Mesenchymal stem cell (in vitro differentiated cells and primary cell): Measurements from ENCODE around the gene SYTL3.

ENCODE experiments used
- DNase-seq: peaks from one replicate; pipeline ENCODE4 v3.0.0-alpha.2; 2013
- H2AFZ ChIP-seq: one replicate; pipeline ENCODE4 v1.6.1; 2013; ENCODE audit warnings: low read depth, mild to moderate bottlenecking, control low read depth, inconsistent platforms, low read length, moderate library complexity
- H2AK5ac ChIP-seq: 2 replicates; pipeline ENCODE4 v1.6.1; 2013; ENCODE audit warnings: low read length, moderate library complexity, mild to moderate bottlenecking, inconsistent platforms; ENCODE audit not compliant: severe bottlenecking
- H2BK120ac ChIP-seq: one replicate; pipeline ENCODE4 v1.6.1; 2013; ENCODE audit warnings: low read depth, mild to moderate bottlenecking, inconsistent platforms, low read length, moderate library complexity
- H2BK12ac ChIP-seq, 2 experiments: one replicate each; pipeline ENCODE4 v1.6.1; 2013; ENCODE audit warnings: inconsistent platforms in 2 of 2, low read length in 2 of 2, mild to moderate bottlenecking in 2 of 2, moderate library complexity in 2 of 2, control low read depth in 1 of 2
- H2BK15ac ChIP-seq: one replicate; pipeline ENCODE4 v1.6.1; 2013; ENCODE audit warnings: mild to moderate bottlenecking, low read depth, inconsistent platforms; ENCODE audit not compliant: poor library complexity, severe bottlenecking
- H2BK5ac ChIP-seq: 2 replicates; pipeline ENCODE4 v1.6.1; 2013; ENCODE audit warnings: low read depth, mild to moderate bottlenecking, low read length, control low read depth, inconsistent platforms; ENCODE audit not compliant: poor library complexity, severe bottlenecking
- H3K14ac ChIP-seq, 2 experiments: one replicate each; pipeline ENCODE4 v1.6.1; 2013; ENCODE audit warnings: inconsistent platforms in 2 of 2, low read length in 2 of 2, control low read depth in 1 of 2, mild to moderate bottlenecking in 1 of 2, moderate library complexity in 1 of 2
- H3K18ac ChIP-seq, 2 experiments: one replicate each; pipeline ENCODE4 v1.6.1; 2013; ENCODE audit warnings: inconsistent platforms in 2 of 2, low read length in 2 of 2, control low read depth in 1 of 2, low read depth in 1 of 2, mild to moderate bottlenecking in 1 of 2
- H3K23ac ChIP-seq, 2 experiments: one replicate each; pipeline ENCODE4 v1.6.1; 2013; ENCODE audit warnings: inconsistent platforms in 2 of 2, low read length in 2 of 2, mild to moderate bottlenecking in 2 of 2, moderate library complexity in 2 of 2, control low read depth in 1 of 2
- H3K27ac ChIP-seq: 2 replicates; pipeline ENCODE4 v1.5.1; 2013; ENCODE audit warnings: mild to moderate bottlenecking, moderate library complexity, low read length, control low read depth, inconsistent platforms; ENCODE audit not compliant: poor library complexity, severe bottlenecking
- H3K27me3 ChIP-seq, 2 experiments: 2 replicates each; pipeline versions ENCODE4 v1.6.1 to v1.7.0; 2013; ENCODE audit warnings: low read length in 2 of 2, mild to moderate bottlenecking in 2 of 2, moderate library complexity in 2 of 2, control low read depth in 1 of 2, inconsistent platforms in 1 of 2; ENCODE audit not compliant: control insufficient read depth in 1 of 2, insufficient read depth in 1 of 2
- H3K36me3 ChIP-seq, 2 experiments: 2 replicates each; pipeline versions ENCODE4 v1.6.1 to v1.7.0; 2013; ENCODE audit warnings: low read length in 2 of 2, control low read depth in 1 of 2, inconsistent platforms in 1 of 2, low read depth in 1 of 2, mild to moderate bottlenecking in 1 of 2; ENCODE audit not compliant: insufficient read depth in 2 of 2, control insufficient read depth in 1 of 2
- H3K4ac ChIP-seq, 2 experiments: one replicate each; pipeline ENCODE4 v1.6.1; 2013; ENCODE audit warnings: inconsistent platforms in 2 of 2, low read length in 2 of 2, mild to moderate bottlenecking in 2 of 2, moderate library complexity in 2 of 2, control low read depth in 1 of 2, low read depth in 1 of 2
- H3K4me1 ChIP-seq: 2 replicates; pipeline ENCODE4 v1.6.1; 2013; ENCODE audit warnings: low read depth, low read length, control low read depth; ENCODE audit not compliant: control insufficient read depth, insufficient read depth
- H3K4me2 ChIP-seq: 2 replicates; pipeline ENCODE4 v1.6.1; 2013; ENCODE audit warnings: low read length, mild to moderate bottlenecking, inconsistent platforms; ENCODE audit not compliant: poor library complexity, severe bottlenecking
- H3K4me3 ChIP-seq, 2 experiments: 2 replicates each; pipeline versions ENCODE4 v1.5.1 to v1.7.0; 2013; ENCODE audit warnings: low read length in 2 of 2, mild to moderate bottlenecking in 2 of 2, control low read depth in 1 of 2, low read depth in 1 of 2; ENCODE audit not compliant: insufficient read depth in 1 of 2
- H3K79me1 ChIP-seq: replicated peaks from 2 replicates; pipeline ENCODE4 v1.6.1; 2013; ENCODE audit warnings: mild to moderate bottlenecking, control low read depth, low read length, inconsistent platforms; ENCODE audit not compliant: poor library complexity, severe bottlenecking
- H3K9ac ChIP-seq: 2 replicates; pipeline ENCODE4 v1.7.0; 2013; ENCODE audit warnings: mild to moderate bottlenecking, low read length, moderate library complexity
- H3K9me3 ChIP-seq: 2 replicates; pipeline ENCODE4 v1.7.0; 2013; ENCODE audit warnings: mild to moderate bottlenecking, low read length; ENCODE audit not compliant: control insufficient read depth
- H4K8ac ChIP-seq: one replicate; pipeline ENCODE4 v1.6.1; 2013; ENCODE audit warnings: inconsistent platforms, mild to moderate bottlenecking, low read length, moderate library complexity
- H4K91ac ChIP-seq: one replicate; pipeline ENCODE4 v1.6.1; 2013; ENCODE audit warnings: mild to moderate bottlenecking, low read length, inconsistent platforms
- WGBS: methylation state at CpG from one replicate; pipeline ENCODE4 v1.1.7; 2013; ENCODE audit warnings: mixed read lengths; 5-methylcytosine and 5-hydroxymethylcytosine counted together

The SYTL3 gene

GRCh38 chr6:158620963-158621693, 28.7 kb upstream of the SYTL3 start:
- H2BK15ac ChIP-seq, result no peak overlapping the region
- DNase-seq, result no peak
- peak overlapping the region; percentile 16 for H4K8ac ChIP-seq
- no peak overlapping the region for H2BK120ac ChIP-seq
- peaks cover 49 to 50% of the 10 kb centered on the region in 2 experiments for H3K36me3 ChIP-seq
- H3K9ac ChIP-seq, result no peak overlapping the region
- 94% methylated on average over 13 of the region's 13 CpGs for WGBS
- no peak overlapping the region for H3K23ac ChIP-seq
- H2BK12ac ChIP-seq, result no peak overlapping the region
- no peak overlapping the region for H3K4me3 ChIP-seq
- no peak overlapping the region for H3K4ac ChIP-seq
- no peak overlapping the region for H2BK5ac ChIP-seq
- H3K9me3 ChIP-seq, result no peaks in the 10 kb centered on the region
- H3K4me1 ChIP-seq, result no peaks in the 10 kb centered on the region
- no peak overlapping the region for H3K18ac ChIP-seq
- H3K4me2 ChIP-seq, result no peak overlapping the region
- H2AFZ ChIP-seq, result no peak overlapping the region
- H3K14ac ChIP-seq, result no peak overlapping the region
- H3K27ac ChIP-seq, result no peak overlapping the region
- H3K79me1 ChIP-seq, result peaks cover 24% of the 10 kb centered on the region
- H3K27me3 ChIP-seq, result no peaks in the 10 kb centered on the region
- H2AK5ac ChIP-seq, result no peak overlapping the region
- no peak overlapping the region for H4K91ac ChIP-seq

DNA sequence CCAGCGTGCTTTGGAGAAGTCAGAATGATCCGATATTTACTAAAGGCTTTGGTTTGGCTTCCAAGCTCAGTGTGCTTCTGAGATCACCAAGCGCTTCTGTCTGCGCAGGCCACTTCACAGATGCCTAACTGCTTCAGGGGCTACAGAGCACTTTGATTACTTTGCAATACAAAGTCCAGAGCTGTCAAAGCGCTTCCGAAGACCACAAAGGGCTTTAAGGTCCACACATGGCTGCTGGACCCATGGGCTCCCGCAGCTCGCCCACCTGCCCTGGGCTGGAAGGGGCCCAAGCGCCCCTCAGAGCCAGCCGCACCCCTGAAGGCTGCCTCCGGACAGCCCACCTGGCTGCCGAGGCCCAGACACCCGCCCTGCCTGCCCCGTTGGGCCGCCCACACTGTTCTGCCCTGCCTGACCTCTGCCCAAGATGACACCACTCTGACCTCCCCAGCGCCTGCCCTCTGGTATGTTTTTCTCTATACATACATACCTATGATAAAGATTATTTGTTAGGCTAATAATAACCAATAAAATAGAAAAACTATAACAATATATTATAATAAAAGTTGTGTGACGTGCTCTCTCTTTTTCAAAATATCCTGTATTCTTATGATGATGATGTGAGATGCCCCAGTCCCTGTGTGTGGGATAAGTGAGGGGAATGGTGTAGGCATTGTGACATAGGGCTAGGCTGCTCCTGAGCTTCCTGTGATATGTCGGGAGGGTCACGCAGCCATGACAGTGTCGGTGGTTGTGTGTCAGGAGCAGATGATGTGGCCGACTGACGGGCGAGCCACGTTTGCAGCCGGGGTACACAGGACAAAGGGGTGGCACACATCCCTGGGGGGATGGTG, 27.9 kb upstream of the SYTL3 start:
- no peak overlapping the region for H2BK5ac ChIP-seq
- no peak overlapping the region for H4K91ac ChIP-seq

GRCh38 chr6:158622545-158623190, 27.2 kb upstream of the SYTL3 start:
- Histone ChIP-seq H3K18ac (no peak overlapping the region), H3K9me3 (no peaks in the 10 kb centered on the region), H3K23ac (no peak overlapping the region), H3K36me3 (peaks cover 64 to 65% of the 10 kb centered on the region in 2 experiments), H2BK120ac (no peak overlapping the region), H4K91ac (no peak overlapping the region), H3K79me1 (peaks cover 34% of the 10 kb centered on the region), H2AFZ (no peak overlapping the region), H2BK5ac (no peak overlapping the region), H2BK15ac (no peak overlapping the region), H3K27ac (no peak overlapping the region), H2BK12ac (no peak overlapping the region), H3K4me1 (no peaks in the 10 kb centered on the region), H3K14ac (no peak overlapping the region), H3K4me3 (no peak overlapping the region), H3K27me3 (no peaks in the 10 kb centered on the region), H2AK5ac (no peak overlapping the region), H3K4ac (no peak overlapping the region), H3K9ac (no peak overlapping the region), H3K4me2 (no peak overlapping the region), H4K8ac (no peak overlapping the region)
- 96% methylated on average over 10 of the region's 10 CpGs for WGBS
- DNase-seq, result no peak

More for the DNA sequence above, 27.9 kb upstream of the SYTL3 start:
- Histone ChIP-seq H3K27me3 (no peaks in the 10 kb centered on the region), H3K14ac (no peak overlapping the region), H3K4me1 (no peaks in the 10 kb centered on the region), H4K8ac (peak overlapping the region; percentile 16), H3K18ac (no peak overlapping the region), H2AFZ (no peak overlapping the region), H3K79me1 (peaks cover 28% of the 10 kb centered on the region), H3K4me3 (no peak overlapping the region), H3K36me3 (peaks cover 57% of the 10 kb centered on the region in 2 experiments), H3K23ac (no peak overlapping the region), H3K9me3 (no peaks in the 10 kb centered on the region), H3K4ac (no peak overlapping the region), H3K4me2 (no peak overlapping the region), H3K27ac (no peak overlapping the region), H2BK12ac (no peak overlapping the region), H2BK120ac (no peak overlapping the region), H2AK5ac (no peak overlapping the region), H2BK15ac (no peak overlapping the region), H3K9ac (no peak overlapping the region)
- DNase-seq, result no peak
- WGBS, result 97% methylated on average over 20 of the region's 25 CpGs
